K562 (cell line): ENCODE measurements around the gene USP20. TPM values are rescaled to one million over a fixed set of nuclear protein-coding genes. Genes with fewer than 3 reads are reported as not detected.

Experiments used
- BRCA1 ChIP-seq, 2 experiments: fragments of 450-650 bp in 1 of 2; sonication (generic) in 1 of 2; formaldehyde crosslinking in 1 of 2; IDR thresholded peaks; 2 replicates each; pipeline versions ENCODE4 v1.5.0 to v1.6.1; 2017 to 2020; ENCODE audit warnings: mild to moderate bottlenecking in 1 of 2, missing genetic modification reagents in 1 of 2
- CREB3L1 ChIP-seq: fragments of 450-650 bp; IDR thresholded peaks from 2 replicates; pipeline ENCODE4 v1.6.1; 2014; ENCODE audit warnings: low read depth, mild to moderate bottlenecking, moderate library complexity, borderline replicate concordance
- CSDE1 ChIP-seq, 2 experiments: fragments of 450-650 bp; IDR thresholded peaks; 2 replicates each; pipeline ENCODE4 v1.6.1; 2016; ENCODE audit warnings: mild to moderate bottlenecking in 1 of 2
- E2F1 ChIP-seq: sonication (generic); formaldehyde crosslinking; IDR thresholded peaks from 2 replicates; pipeline ENCODE4 v1.8.1; 2023; ENCODE audit warnings: mild to moderate bottlenecking, missing genetic modification reagents, moderate library complexity
- ELF4 ChIP-seq: fragments of 450-650 bp; formaldehyde crosslinking; IDR thresholded peaks from 2 replicates; pipeline ENCODE4 v1.4.0; 2022; ENCODE audit warnings: missing genetic modification characterization
- ETV5 ChIP-seq: sonication (generic); formaldehyde crosslinking; IDR thresholded peaks from 2 replicates; pipeline ENCODE4 v1.4.0; 2020; ENCODE audit warnings: low read depth, mild to moderate bottlenecking, missing genetic modification reagents
- EZH2 ChIP-seq: IDR thresholded peaks from 2 replicates; pipeline ENCODE4 v1.6.1; 2012; ENCODE audit warnings: low read depth, mild to moderate bottlenecking, inconsistent platforms, low read length, borderline replicate concordance
- FOXK2 ChIP-seq, 2 experiments: fragments of 450-650 bp; IDR thresholded peaks in 1 of 2; conservative IDR thresholded peaks in 1 of 2; 2 replicates each; pipeline ENCODE4 v1.6.1; 2016; ENCODE audit warnings: low read depth in 2 of 2, mild to moderate bottlenecking in 1 of 2
- HDGF ChIP-seq: fragments of 450-650 bp; IDR thresholded peaks from 2 replicates; pipeline ENCODE4 v1.6.1; 2016
- HMG20B ChIP-seq: fragments of 250-450 bp; sonication (Bioruptor Pico); IDR thresholded peaks from 2 replicates; pipeline ENCODE4 v1.5.0; 2021; ENCODE audit warnings: mild to moderate bottlenecking
- HOMEZ ChIP-seq: fragments of 250-450 bp; sonication (Bioruptor Pico); IDR thresholded peaks from 2 replicates; pipeline ENCODE4 v1.4.0; 2020; ENCODE audit warnings: mild to moderate bottlenecking, moderate library complexity
- MCM5 ChIP-seq: fragments of 450-650 bp; IDR thresholded peaks from 2 replicates; pipeline ENCODE4 v1.6.1; 2016; ENCODE audit warnings: low read depth
- MEF2D ChIP-seq: conservative IDR thresholded peaks from 2 replicates; pipeline ENCODE4 v1.6.1; 2016; ENCODE audit warnings: low read depth, missing genetic modification characterization, missing compliant biosample characterization
- MXI1 ChIP-seq: IDR thresholded peaks from 2 replicates; pipeline ENCODE4 v1.6.1; 2011; ENCODE audit warnings: low read depth, mild to moderate bottlenecking, improper control_type of control experiment, low read length
- NFIC ChIP-seq: fragments of 450-650 bp; IDR thresholded peaks from 2 replicates; pipeline ENCODE4 v1.6.1; 2017; ENCODE audit warnings: mild to moderate bottlenecking, inconsistent platforms
- PHF20 ChIP-seq: fragments of 450-650 bp; IDR thresholded peaks from 2 replicates; pipeline ENCODE4 v1.6.1; 2018; ENCODE audit not compliant: partially characterized antibody
- SAFB ChIP-seq: fragments of 200-400 bp; formaldehyde crosslinking; IDR thresholded peaks from 2 replicates; pipeline ENCODE4 v1.6.1; 2017; ENCODE audit warnings: low read depth, low read length, borderline replicate concordance
- SMC3 ChIP-seq: conservative IDR thresholded peaks from 2 replicates; pipeline ENCODE4 v1.6.1; 2011; ENCODE audit warnings: low read depth, low read length, improper control_type of control experiment; ENCODE audit not compliant: insufficient read depth
- THAP7 ChIP-seq: fragments of 250-450 bp; sonication (Bioruptor Pico); IDR thresholded peaks from 2 replicates; pipeline ENCODE4 v1.5.0; 2021
- ZBTB9 ChIP-seq: fragments of 450-650 bp; formaldehyde crosslinking; IDR thresholded peaks from 2 replicates; pipeline ENCODE4 v1.4.0; 2020; ENCODE audit warnings: mild to moderate bottlenecking, moderate library complexity
- ZNF175 ChIP-seq: fragments of 200-800 bp; sonication (Bioruptor generic); IDR thresholded peaks from 2 replicates; pipeline ENCODE4 v1.6.1; 2016; ENCODE audit warnings: low read depth, mild to moderate bottlenecking, missing genetic modification characterization, missing compliant biosample characterization
- ZNF449 ChIP-seq: fragments of 250-450 bp; sonication (Bioruptor Pico); IDR thresholded peaks from 2 replicates; pipeline ENCODE4 v1.8.0; 2022; ENCODE audit warnings: moderate library complexity, mild to moderate bottlenecking, inconsistent platforms
- ZNF830 ChIP-seq: fragments of 250-450 bp; sonication (Bioruptor Pico); IDR thresholded peaks from 2 replicates; pipeline ENCODE4 v1.5.0; 2021; ENCODE audit warnings: mild to moderate bottlenecking
- polyA plus RNA-seq, 8 experiments: library from polyadenylated mRNA; depleted of rRNA in 4 of 8; stranded (reverse) in 5 of 8; unstranded in 3 of 8; fragments of >200 nt; fragmentation: Nextera tagmentation in 2 of 8; fragmentation: Illumina TruSeq in 1 of 8; extraction: Ambion mirVana in 2 of 8; extraction: Trizol in 1 of 8; gene quantifications; 2 replicates each; pipeline versions ENCODE4 v1.2.1 to v1.2.3, GENCODE V29; 2011 to 2014; ENCODE audit warnings: inconsistent platforms in 1 of 8, missing spikeins in 1 of 8
- total RNA-seq, 7 experiments: library from RNA; depleted of rRNA in 6 of 7; stranded (reverse); fragments of >200 nt in 6 of 7; fragmentation: Illumina TruSeq in 2 of 7; extraction: Trizol in 2 of 7; gene quantifications; 2 replicates each; pipeline versions ENCODE4 v1.2.1 to v1.2.3, GENCODE V29; 2011 to 2021; ENCODE audit warnings: low replicate concordance in 1 of 7

The USP20 gene
- total and polyA plus RNA-seq, 9 of the 15 experiments (the other 6 are each of a cell fraction or from before 2014, with no cell fraction given), result 1.9 to 136 (median 49.1) TPM

- TF ChIP-seq THAP7 (CRISPR knock-in tag) (no peak), ZNF830 (CRISPR knock-in tag) (no peak), ETV5 (CRISPR knock-in tag) (no peak), ZBTB9 (CRISPR knock-in tag) (no peak), FOXK2 (conservative IDR thresholded peaks at IDR 0.05 in 1 of 2, IDR thresholded peaks at IDR 0.05 in 1 of 2; ENCODE audit: low read depth in 2 of 2) (no peak), ZNF449 (CRISPR knock-in tag) (no peak), CREB3L1 (no peak), PHF20 (no peak), NFIC (0 out of 2 replicates have a peak, but pooled peaks have one; percentile 11), ZNF175 (CRISPR knock-in tag) (no peak), EZH2 (no peak), ELF4 (CRISPR knock-in tag) (peak; percentile 52; the same call in 1 of the 2 replicates), E2F1 (CRISPR knock-in tag) (no peak), SAFB (no peak), HDGF (peak; percentile 65; the same call in 1 of the 2 replicates), MXI1 (no peak), CSDE1 (IDR thresholded peaks at IDR 0.05) (no peak), MEF2D (tag) (no peak), HMG20B (CRISPR knock-in tag) (no peak), HOMEZ (CRISPR knock-in tag) (no peak), BRCA1 (IDR thresholded peaks at IDR 0.05) (no peak), BRCA1 (CRISPR knock-in tag; IDR thresholded peaks at IDR 0.05) (no peak), MCM5 (no peak), SMC3 (no peak)
Observed at GRCh38 chr9:129899620-129900019, 64.4 kb downstream of the USP20 start (continued).
